OCI-LY1 (cell line): ENCODE measurements around the gene CARD8.
"Not testable (repeated sequence)": the region's sequence is repeated elsewhere in the genome, so short reads cannot be mapped to it uniquely, and the experiment has no call there.

Experiments used
- H2AFZ ChIP-seq: fragments of 200-600 bp; sonication (generic), shearing (Covaris generic); 2 replicates; pipeline ENCODE4 v1.6.0; 2014; ENCODE audit warnings: antibody characterized with exemption, mild to moderate bottlenecking, low read length
- H3F3A ChIP-seq: fragments of 200-600 bp; sonication (generic), shearing (Covaris generic); 2 replicates; pipeline ENCODE4 v1.6.0; 2014; ENCODE audit warnings: mild to moderate bottlenecking, antibody characterized with exemption, low read length, moderate library complexity; ENCODE audit not compliant: insufficient read depth
- H3K27ac ChIP-seq: fragments of 200-600 bp; sonication (generic); 2 replicates; pipeline ENCODE4 v1.5.1; 2014; ENCODE audit warnings: low read length, mixed run types, mild to moderate bottlenecking, low read depth; ENCODE audit not compliant: poor library complexity, severe bottlenecking
- H3K27me3 ChIP-seq: fragments of 200-600 bp; sonication (generic); 2 replicates; pipeline ENCODE4 v1.6.0; 2014; ENCODE audit warnings: antibody characterized with exemption, mild to moderate bottlenecking, low read length, moderate library complexity; ENCODE audit not compliant: insufficient read depth
- H3K36me3 ChIP-seq: fragments of 200-600 bp; sonication (generic); 2 replicates; pipeline ENCODE4 v1.6.1; 2014; ENCODE audit warnings: mild to moderate bottlenecking, antibody characterized with exemption, low read length, moderate library complexity, mixed read lengths; ENCODE audit not compliant: insufficient read depth
- H3K4me1 ChIP-seq: fragments of 200-600 bp; sonication (generic); 2 replicates; pipeline ENCODE4 v1.5.1; 2014; ENCODE audit warnings: mild to moderate bottlenecking, low read length, moderate library complexity; ENCODE audit not compliant: insufficient read depth, severe bottlenecking
- H3K4me2 ChIP-seq: fragments of 200-600 bp; sonication (generic), shearing (Covaris generic); 2 replicates; pipeline ENCODE4 v1.6.1; 2014; ENCODE audit warnings: low read length
- H3K4me3 ChIP-seq: fragments of 200-600 bp; sonication (generic); 2 replicates; pipeline ENCODE4 v1.5.1; 2014; ENCODE audit warnings: low read length, low read depth, mild to moderate bottlenecking, mixed read lengths; ENCODE audit not compliant: poor library complexity, severe bottlenecking
- H3K79me2 ChIP-seq: fragments of 200-600 bp; shearing (Covaris generic); 2 replicates; pipeline ENCODE4 v1.6.1; 2016; ENCODE audit warnings: mixed run types, low read length, mixed read lengths; ENCODE audit not compliant: insufficient read depth
- H3K9ac ChIP-seq: fragments of 200-600 bp; sonication (generic), shearing (Covaris generic); 2 replicates; pipeline ENCODE4 v1.6.1; 2014; ENCODE audit warnings: mild to moderate bottlenecking, low read length, mixed read lengths
- H3K9me2 ChIP-seq: fragments of 200-600 bp; sonication (generic), shearing (Covaris generic); 2 replicates; pipeline ENCODE4 v1.6.1; 2014; ENCODE audit warnings: low read depth, mild to moderate bottlenecking, low read length, mixed read lengths
- H3K9me3 ChIP-seq: fragments of 200-600 bp; shearing (Covaris generic); 2 replicates; pipeline ENCODE4 v1.6.1; 2014; ENCODE audit warnings: low read length, mixed read lengths
- H4K20me1 ChIP-seq: fragments of 200-600 bp; sonication (generic), shearing (Covaris generic); 2 replicates; pipeline ENCODE4 v1.6.0; 2016; ENCODE audit warnings: mild to moderate bottlenecking, low read length; ENCODE audit not compliant: insufficient read depth
- CTCF ChIP-seq: fragments of 200-600 bp; sonication (generic), shearing (Covaris generic); IDR thresholded peaks from 2 replicates; pipeline ENCODE4 v1.5.1; 2017; ENCODE audit warnings: mild to moderate bottlenecking, antibody characterized with exemption, low read length, moderate library complexity, mixed read lengths
- EZH2 ChIP-seq: fragments of 200-600 bp; sonication (generic), shearing (Covaris generic); IDR thresholded peaks from 2 replicates; pipeline ENCODE4 v1.8.0; 2017; ENCODE audit warnings: borderline replicate concordance, mixed run types, mild to moderate bottlenecking, antibody characterized with exemption, low read length, moderate library complexity, mixed read lengths

The CARD8 gene

GRCh38 chr19:48274938-48275337, 19.2 kb upstream of the CARD8 start:
- Histone ChIP-seq H4K20me1 (no peaks in the 10 kb centered on the region), H3K4me3 (no peak overlapping the region), H3K9me2 (no peaks in the 10 kb centered on the region), H3K4me1 (no peaks in the 10 kb centered on the region), H3F3A (no peaks in the 10 kb centered on the region), H3K27me3 (peaks cover 2% of the 10 kb centered on the region; the same call in 1 of the 2 replicates), H3K27ac (no peak overlapping the region), H3K79me2 (no peaks in the 10 kb centered on the region), H3K9ac (no peak overlapping the region), H2AFZ (no peak overlapping the region), H3K36me3 (no peaks in the 10 kb centered on the region), H3K9me3 (no peaks in the 10 kb centered on the region), H3K4me2 (no peak overlapping the region)
- TF ChIP-seq CTCF = no peak

DNA sequence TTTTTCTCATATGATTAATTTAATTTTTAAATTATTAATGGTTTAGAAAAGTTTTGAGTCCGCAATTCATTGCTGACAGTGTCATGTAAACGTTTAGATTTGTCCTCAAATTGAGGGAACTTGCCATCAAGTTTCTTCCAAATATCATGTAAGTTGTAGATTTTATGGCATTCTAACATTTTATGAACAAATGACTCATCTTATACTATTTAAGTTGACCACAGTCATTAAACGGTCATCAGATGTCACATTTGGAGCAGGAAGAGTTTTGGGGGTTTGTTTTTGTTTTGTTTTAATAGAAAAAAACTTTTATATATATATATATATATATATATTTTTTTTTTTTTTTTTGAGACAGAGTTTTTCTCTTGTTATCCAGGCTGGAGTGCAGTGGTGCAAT, 18.5 kb upstream of the CARD8 start:
- Histone ChIP-seq H3K4me2 (no peak overlapping the region), H4K20me1 (no peaks in the 10 kb centered on the region), H3F3A (no peaks in the 10 kb centered on the region), H3K4me3 (no peak overlapping the region), H3K9ac (no peak overlapping the region), H3K4me1 (no peaks in the 10 kb centered on the region), H3K79me2 (no peaks in the 10 kb centered on the region), H3K36me3 (no peaks in the 10 kb centered on the region), H3K9me3 (no peaks in the 10 kb centered on the region), H3K27me3 (peaks cover 2% of the 10 kb centered on the region; the same call in 1 of the 2 replicates), H3K27ac (no peak overlapping the region), H3K9me2 (no peaks in the 10 kb centered on the region), H2AFZ (no peak overlapping the region)
- TF ChIP-seq CTCF (no peak), EZH2 (no peak)

DNA sequence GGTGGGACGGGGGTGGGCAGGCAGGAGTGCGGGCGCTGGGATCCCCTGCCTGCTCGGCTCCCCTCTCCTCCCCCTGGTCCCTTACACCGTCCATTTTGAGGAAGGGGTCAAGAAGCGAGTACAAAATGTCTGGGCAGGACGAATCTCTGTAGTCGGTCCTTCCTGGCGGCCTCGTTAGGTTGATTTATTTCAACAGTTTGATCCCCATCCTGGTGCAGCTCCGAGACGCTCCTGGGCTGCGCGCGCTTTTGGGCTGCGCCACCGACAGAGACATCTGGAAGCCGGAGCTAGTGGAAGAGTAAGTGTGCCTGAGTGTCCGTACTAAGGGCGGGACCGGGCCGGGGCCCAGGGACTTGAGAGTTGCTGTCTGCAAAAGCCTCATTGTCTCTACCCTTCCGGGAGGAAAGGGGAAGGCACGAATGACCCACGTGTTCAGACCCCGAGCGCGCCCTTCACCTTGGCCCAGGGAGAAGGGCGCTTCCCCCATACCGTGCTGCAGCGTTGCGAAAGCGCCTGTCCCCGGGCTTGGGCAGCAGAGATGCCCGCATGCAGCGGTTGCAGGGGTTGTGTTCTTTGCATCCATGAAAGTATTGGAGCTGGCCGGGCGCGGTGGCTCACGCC, 15.9 kb upstream of the CARD8 start:
- Histone ChIP-seq H3K79me2 (no peaks in the 10 kb centered on the region), H4K20me1 (no peaks in the 10 kb centered on the region), H2AFZ (no peak overlapping the region), H3K36me3 (no peaks in the 10 kb centered on the region), H3K4me2 (no peak overlapping the region), H3K27me3 (peaks cover 2% of the 10 kb centered on the region; the same call in 1 of the 2 replicates), H3K9me3 (no peaks in the 10 kb centered on the region), H3K27ac (no peak overlapping the region), H3K9ac (no peak overlapping the region), H3F3A (no peaks in the 10 kb centered on the region), H3K4me1 (no peaks in the 10 kb centered on the region), H3K9me2 (no peaks in the 10 kb centered on the region), H3K4me3 (no peak overlapping the region)
- TF ChIP-seq EZH2 = no peak
- TF ChIP-seq CTCF = no peak

DNA sequence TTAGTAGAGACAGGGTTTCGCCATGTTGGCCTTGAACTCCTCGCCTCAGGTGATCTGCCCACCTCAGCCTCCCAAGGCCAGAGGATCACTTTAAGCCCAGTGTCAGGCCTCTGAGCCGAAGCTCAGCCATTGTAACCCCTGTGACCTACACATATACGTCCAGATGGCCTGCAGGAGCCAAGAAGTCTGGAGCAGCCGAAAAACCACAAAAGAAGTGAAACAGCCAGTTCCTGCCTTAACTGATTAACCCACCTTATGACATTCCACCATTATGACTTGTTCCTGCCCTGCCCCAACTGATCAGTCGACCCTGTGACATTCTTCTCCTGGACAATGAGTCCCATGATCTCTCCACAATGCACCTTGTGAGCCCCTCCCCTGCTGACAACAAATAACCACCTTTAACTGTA, 13.9 kb upstream of the CARD8 start:
- not testable (repeated sequence) for H3K36me3 ChIP-seq, H2AFZ ChIP-seq, H3K4me3 ChIP-seq, H3F3A ChIP-seq, H3K79me2 ChIP-seq, H3K27me3 ChIP-seq, H3K27ac ChIP-seq, H4K20me1 ChIP-seq, H3K9ac ChIP-seq, H3K9me3 ChIP-seq, H3K4me1 ChIP-seq, H3K9me2 ChIP-seq, H3K4me2 ChIP-seq
